ENCODE measurements around the gene ATE1.

DNA sequence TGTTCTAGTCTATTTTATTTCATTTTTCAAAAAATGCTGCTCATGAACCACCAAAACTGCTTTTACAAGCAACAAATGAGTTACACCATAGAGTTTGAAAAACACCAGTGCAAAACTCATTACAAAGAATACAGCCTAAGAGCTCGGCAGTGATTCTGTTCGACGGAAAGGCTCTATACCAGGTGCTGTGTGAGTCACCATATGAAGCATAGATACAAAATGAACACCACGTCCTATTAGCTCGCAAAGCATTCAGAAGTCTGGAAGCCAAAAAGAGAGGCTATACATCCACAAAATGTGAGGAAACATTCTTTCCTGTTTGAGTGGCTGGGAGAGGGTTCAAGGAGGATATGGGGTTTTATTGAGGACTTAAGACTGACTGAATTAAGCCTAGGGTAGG, 136.1 kb downstream of the ATE1 start:
- TF ChIP-seq POLR2AphosphoS5 (IDR thresholded peaks at IDR 0.05) = no peak
- TF ChIP-seq, protein P1, sequence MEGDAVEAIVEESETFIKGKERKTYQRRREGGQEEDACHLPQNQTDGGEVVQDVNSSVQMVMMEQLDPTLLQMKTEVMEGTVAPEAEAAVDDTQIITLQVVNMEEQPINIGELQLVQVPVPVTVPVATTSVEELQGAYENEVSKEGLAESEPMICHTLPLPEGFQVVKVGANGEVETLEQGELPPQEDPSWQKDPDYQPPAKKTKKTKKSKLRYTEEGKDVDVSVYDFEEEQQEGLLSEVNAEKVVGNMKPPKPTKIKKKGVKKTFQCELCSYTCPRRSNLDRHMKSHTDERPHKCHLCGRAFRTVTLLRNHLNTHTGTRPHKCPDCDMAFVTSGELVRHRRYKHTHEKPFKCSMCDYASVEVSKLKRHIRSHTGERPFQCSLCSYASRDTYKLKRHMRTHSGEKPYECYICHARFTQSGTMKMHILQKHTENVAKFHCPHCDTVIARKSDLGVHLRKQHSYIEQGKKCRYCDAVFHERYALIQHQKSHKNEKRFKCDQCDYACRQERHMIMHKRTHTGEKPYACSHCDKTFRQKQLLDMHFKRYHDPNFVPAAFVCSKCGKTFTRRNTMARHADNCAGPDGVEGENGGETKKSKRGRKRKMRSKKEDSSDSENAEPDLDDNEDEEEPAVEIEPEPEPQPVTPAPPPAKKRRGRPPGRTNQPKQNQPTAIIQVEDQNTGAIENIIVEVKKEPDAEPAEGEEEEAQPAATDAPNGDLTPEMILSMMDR (IDR thresholded peaks at IDR 0.05) = no peak

All from breast epithelium (tissue), 3 donors.